ENCODE results near the gene MRGPRF.

The MRGPRF gene

GRCh38 chr11:69022260-69022659 is 9.2 kb upstream of the MRGPRF start:
- no peak for DNase-seq (ENCODE audit: low read depth)

GRCh38 chr11:69018924-69019323 is 5.9 kb upstream of the MRGPRF start:
- DNase-seq (ENCODE audit: low read depth), result no peak

GRCh38 chr11:69017951-69018350 is 4.9 kb upstream of the MRGPRF start:
- no peak for DNase-seq (ENCODE audit: low read depth)

GRCh38 chr11:69014898-69015549 is 2.0 kb upstream of the MRGPRF start:
- no peak for DNase-seq (ENCODE audit: low read depth)

- no peak for DNase-seq (ENCODE audit: low read depth)
These were observed 1.2 kb upstream of the MRGPRF start for GRCh38 chr11:69014084-69014851.

GRCh38 chr11:69012092-69013008 is 696 bp downstream of the MRGPRF start:
- no peak for DNase-seq (ENCODE audit: low read depth)

- DNase-seq (ENCODE audit: low read depth), result no peak
These were observed 1.4 kb downstream of the MRGPRF start for GRCh38 chr11:69011624-69012091.

GRCh38 chr11:69010964-69011623 is 2.0 kb downstream of the MRGPRF start:
- DNase-seq (ENCODE audit: low read depth), result no peak

GRCh38 chr11:69010361-69010891 is 2.6 kb downstream of the MRGPRF start:
- no peak for DNase-seq (ENCODE audit: low read depth)

- DNase-seq (ENCODE audit: low read depth), result no peak
These were observed 3.4 kb downstream of the MRGPRF start for GRCh38 chr11:69009441-69010211.

GRCh38 chr11:69008737-69009440 is 4.2 kb downstream of the MRGPRF start:
- DNase-seq (ENCODE audit: low read depth), result peak; percentile 95

GRCh38 chr11:69007975-69008381 is 5.1 kb downstream of the MRGPRF start:
- DNase-seq (ENCODE audit: low read depth), result no peak

GRCh38 chr11:69006816-69007215 is 6.2 kb downstream of the MRGPRF start:
- no peak for DNase-seq (ENCODE audit: low read depth)

GRCh38 chr11:69005631-69006368 is 7.2 kb downstream of the MRGPRF start:
- no peak for DNase-seq (ENCODE audit: low read depth)

- no peak for DNase-seq (ENCODE audit: low read depth)
These were observed 7.8 kb downstream of the MRGPRF start for GRCh38 chr11:69005183-69005630.

- no peak for DNase-seq (ENCODE audit: low read depth)
These were observed 8.4 kb downstream of the MRGPRF start for GRCh38 chr11:69004411-69005182.

GRCh38 chr11:69003866-69004367 is 9.1 kb downstream of the MRGPRF start:
- DNase-seq (ENCODE audit: low read depth), result no peak

- no peak for DNase-seq (ENCODE audit: low read depth)
These were observed 9.7 kb downstream of the MRGPRF start for GRCh38 chr11:69003301-69003865.
